Adrenal gland (tissue), 5 donors: ENCODE results near the gene MAGEB17.

Experiments used
- CTCF ChIP-seq, 6 experiments: fragments of 450-650 bp in 4 of 6; fragments of 200-600 bp in 2 of 6; sonication (generic) in 1 of 6; IDR thresholded peaks; 1 replicate in 5 of 6; 2 replicates in 1 of 6; pipeline versions ENCODE4 v1.5.1 to v1.8.0; 2016 to 2021; ENCODE audit warnings: antibody characterized with exemption in 6 of 6, mild to moderate bottlenecking in 2 of 6, moderate library complexity in 1 of 6
- POLR2A ChIP-seq, 2 donors: fragments of 450-650 bp; IDR thresholded peaks; one replicate each; pipeline ENCODE4 v1.6.1; 2017; ENCODE audit warnings: antibody characterized with exemption in 2 of 2, mild to moderate bottlenecking in 2 of 2, moderate library complexity in 1 of 2
- donor health status: DM: no; HTN: no; CAD: no.

GRCh38 chrX:16172391-16172790 is 5.1 kb downstream of the MAGEB17 start:
- TF ChIP-seq CTCF (IDR thresholded peaks at IDR 0.05) (no peak), POLR2A (IDR thresholded peaks at IDR 0.05) (no peak)
